Activated CD4-positive, alpha-beta T cell treated with anti-CD3 and anti-CD28 coated beads, Interleukin-10, Interleukin-2, amounts not matched to agents 100 ng/mL and 50 ng/mL, durations not matched to agents 16 hours and 8 hours (primary cell): ENCODE results near the gene B3GAT1.

Experiments
- DNase-seq: peaks from one replicate; pipeline ENCODE4 v3.0.0-alpha.2; 2020

The B3GAT1 gene

DNA sequence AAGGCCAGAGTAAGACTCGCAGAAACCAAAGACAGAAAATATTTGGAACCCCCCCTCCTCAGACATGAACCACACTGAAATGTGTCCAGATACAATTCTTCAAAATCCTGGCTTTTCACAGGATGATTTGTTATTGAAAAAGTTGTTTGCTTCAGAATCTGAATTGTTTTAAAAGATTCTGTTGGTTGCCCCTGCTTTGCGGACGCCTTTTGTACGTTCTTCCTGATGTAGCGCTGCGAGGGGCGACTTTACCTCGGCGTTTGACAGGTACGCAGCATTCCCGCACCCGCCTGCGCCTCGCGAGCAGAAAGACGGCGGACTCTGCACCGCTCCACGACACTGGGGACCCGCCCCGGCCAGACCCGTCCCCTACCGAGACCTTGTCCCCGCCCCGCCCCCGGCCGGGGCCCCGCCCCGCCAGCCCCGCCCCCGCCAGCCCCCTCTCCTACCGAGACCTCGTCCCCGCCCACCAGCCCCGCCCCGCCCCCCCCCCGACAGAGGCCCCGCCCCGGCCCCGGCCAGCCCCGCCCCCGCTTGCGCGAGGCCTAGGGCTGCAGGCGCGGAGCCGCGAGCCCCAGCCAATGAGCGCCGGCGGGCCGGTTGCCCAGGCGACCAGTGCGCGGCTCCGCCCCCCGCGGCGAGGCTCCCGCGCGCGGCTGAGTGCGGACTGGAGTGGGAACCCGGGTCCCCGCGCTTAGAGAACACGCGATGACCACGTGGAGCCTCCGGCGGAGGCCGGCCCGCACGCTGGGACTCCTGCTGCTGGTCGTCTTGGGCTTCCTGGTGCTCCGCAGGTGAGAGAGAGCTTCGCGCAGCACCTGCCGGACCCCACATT, 80.5 kb downstream of the B3GAT1 start, which contains the start of gene GLB1L2:
GLB1L2 (plus strand) TSS at position 635 of the 835 bp plus-strand sequence; CDS start at position 709, 74 bp downstream.
- peak; percentile 84 for DNase-seq

DNA sequence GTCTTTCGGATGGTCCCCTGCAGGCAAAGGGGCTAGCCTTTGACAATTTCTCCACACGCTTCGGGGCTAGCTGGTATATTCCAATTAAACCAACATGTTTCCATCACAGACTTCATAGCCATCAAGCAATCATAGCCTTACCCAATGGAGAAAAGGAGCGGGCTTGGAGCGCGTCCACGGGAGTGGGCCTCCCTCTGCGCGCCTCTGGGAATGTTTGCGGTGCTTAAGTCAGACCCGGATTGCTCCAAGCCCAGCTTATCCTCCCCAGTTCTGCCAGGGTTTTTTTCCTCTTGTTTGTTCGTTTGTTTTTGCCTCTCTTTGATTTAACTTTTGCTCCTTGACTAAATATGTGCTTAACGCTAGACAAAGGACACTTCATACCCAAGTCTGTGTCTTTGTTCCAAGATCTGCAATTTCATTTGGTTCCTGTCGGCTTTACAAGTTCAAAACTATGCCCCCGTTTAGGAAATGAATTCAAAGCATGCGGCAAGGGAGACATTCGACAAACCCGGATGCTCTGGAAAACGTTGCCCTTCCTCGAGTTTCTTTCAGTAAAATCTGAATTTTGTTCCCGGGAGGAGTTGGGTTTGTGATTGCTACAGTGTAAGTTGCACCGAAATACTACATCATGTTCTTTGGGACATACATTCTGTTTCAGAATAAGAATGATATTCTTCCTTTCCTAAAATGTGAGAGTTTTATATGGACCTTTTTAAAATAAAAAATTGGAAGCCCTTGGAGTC, 81.3 kb downstream of the B3GAT1 start:
- no peak for DNase-seq
